HG02981 (cell line): ENCODE measurements around the gene CDADC1.
"Not testable (repeated sequence)": the region's sequence is repeated elsewhere in the genome, so short reads cannot be mapped to it uniquely, and the experiment has no call there.

Source experiments
- ATAC-seq: cut with Tn5 transposase; IDR thresholded peaks from one replicate; pipeline ENCODE4 v1.9.1; 2021; ENCODE audit warnings: mild to moderate bottlenecking, moderate library complexity; ENCODE audit not compliant: unreplicated experiment

The CDADC1 gene

GRCh38 chr13:49292742-49293486 lies 45.2 kb downstream of the CDADC1 start:
- no peak for ATAC-seq

DNA sequence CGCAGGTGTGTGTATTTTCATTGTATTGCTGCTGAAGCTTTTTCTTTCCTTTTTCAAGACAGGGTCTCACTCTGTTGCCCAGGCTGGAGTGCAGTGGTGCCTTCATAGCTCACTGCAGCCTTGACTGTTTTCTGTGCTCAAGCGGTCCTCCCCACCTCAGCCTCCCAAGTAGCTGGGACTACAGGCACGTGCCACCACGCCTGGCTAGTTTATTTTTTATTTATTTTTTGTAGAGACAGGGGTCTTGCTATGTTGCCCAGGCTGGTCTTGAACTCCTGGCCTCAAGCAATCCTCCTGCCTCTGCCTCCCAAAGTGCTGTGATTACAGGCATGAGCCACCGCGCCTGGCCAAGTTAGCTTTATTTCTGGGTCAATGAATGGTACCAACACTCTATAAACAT lies 47.0 kb downstream of the CDADC1 start:
- not testable (repeated sequence) for ATAC-seq

DNA sequence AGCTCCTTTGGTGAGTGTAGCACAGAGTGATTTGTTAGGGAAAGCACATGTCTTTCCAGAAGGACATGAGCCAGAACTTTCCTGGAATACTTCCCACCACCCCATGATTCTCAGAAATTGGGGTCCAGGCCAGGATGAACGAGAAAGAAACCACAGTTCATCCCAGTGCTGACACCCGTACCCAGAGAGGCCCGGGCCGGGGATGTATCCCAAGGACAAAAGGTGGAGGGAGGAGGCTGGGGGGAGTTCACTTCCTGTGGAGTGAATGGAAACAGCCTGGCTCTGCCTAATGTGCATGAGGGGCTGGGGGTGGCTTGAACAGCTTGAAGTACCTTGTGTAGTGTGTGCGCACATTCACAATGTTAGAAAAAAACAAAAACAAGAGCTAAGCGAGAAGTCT lies 47.5 kb downstream of the CDADC1 start:
- ATAC-seq: no peak

DNA sequence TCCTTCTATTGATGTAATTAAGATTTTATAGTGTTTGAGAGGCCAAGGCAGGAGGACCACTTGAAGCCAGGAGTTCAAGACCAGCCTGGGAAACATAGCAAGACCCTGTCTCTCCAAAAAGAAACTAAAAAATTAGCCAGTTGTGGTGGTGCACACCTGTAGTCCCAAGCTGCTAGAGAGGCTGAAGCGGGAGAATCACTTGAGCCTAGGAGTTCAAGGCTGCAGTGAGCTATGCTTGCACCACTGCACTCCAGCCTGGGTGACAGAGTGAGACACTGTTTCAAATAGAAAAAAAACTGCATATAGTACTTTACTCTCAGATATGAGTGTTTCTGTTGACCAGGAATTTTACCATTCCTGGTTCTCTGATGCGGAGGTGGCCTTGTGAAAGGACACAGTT lies 48.9 kb downstream of the CDADC1 start:
- no peak for ATAC-seq

GRCh38 chr13:49297338-49297737 lies 49.6 kb downstream of the CDADC1 start:
- ATAC-seq: no peak

DNA sequence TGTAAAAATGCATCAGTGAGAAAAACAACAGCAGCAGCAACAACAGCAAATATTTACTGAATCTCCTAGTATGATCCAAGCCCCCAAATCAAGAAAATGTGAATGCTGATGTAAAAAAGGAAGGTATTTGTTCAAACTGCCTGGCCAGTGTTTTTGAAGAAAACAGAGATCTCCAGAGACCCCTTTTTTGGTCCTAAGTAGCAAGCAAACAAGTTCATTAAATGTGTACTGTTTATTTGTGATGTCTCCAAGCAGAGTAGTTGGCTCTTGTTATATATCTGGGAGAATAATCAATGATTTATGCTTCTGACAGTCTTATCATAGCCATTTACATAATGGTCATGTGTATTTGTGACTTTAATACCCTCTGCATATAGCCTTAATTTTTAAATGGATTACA lies 50.7 kb downstream of the CDADC1 start:
- ATAC-seq: no peak

DNA sequence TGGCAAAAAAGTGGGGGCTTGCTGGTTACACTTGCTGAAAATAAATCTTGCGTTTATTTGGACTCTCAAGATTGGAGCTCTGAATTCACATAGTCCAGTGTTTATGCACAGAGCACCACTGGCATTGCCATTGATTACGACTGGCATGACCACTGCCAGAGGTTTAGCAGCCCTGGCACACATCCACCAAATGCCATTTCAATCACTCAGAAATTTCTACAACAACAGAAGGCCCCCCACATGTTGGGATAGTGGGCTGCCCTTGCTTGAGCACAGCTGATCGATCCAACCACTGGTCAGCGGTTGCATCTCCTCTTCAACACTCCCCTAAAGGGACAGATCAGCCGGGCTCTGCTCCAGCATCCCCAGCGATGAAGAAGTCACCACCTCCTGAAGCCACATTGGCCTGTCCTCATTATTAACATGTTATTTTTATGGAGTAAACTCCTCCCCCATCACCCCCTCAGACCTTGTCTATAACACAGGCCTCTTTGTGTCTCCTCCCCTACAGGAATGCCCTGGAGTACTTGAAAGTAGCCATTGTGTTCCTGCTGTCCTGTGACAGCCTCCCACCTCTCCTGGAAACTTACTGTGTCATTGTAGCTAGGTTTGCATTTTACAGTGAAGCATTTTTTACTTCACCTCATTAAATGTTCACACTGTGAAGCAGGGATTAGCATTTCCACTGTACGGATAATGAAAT lies 51.3 kb downstream of the CDADC1 start:
- no peak for ATAC-seq

DNA sequence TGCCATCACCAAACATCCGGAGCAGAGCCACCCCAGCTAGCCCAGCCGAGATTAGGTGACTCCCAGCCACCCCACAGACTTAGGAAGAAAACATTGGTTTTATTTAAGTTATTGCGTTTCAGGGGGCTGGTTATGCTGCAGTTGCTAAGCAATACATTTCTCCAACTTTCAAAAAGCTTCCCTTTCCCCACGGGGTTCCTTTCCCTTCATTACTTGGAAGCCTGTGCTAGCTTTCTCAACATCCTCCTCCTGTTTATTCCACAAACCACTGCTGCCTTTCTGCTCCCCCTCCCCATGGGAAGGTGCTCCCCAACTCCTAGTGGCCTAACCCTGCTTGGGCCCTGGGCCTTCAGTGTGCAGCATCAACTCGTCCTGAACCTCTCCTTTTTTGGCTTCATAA lies 52.6 kb downstream of the CDADC1 start:
- no peak for ATAC-seq

GRCh38 chr13:49300739-49301589 lies 53.2 kb downstream of the CDADC1 start:
- ATAC-seq: peak; percentile 82

- ATAC-seq: no peak
Observed at GRCh38 chr13:49302222-49302621, 54.5 kb downstream of the CDADC1 start.

DNA sequence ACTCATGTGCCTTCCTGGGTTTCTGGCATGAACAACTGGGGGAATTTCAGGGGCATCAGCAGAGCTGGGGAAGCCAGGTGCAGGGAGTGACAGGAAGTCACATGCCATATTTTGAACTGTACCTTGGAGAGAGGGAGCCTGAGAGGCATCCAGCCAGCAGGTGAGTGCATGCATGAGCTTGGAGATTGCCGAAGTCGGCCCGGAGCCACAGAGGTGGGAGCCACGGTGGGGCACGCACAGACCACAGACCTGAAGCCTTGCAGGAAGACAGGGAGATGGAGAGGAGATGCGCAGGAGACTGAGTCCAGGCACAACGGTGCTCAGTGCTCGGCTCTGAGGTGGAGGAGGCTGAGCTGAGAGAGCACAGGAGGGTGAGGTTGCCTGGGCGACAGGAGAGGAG lies 55.1 kb downstream of the CDADC1 start:
- no peak for ATAC-seq

GRCh38 chr13:49303533-49304252 lies 56.0 kb downstream of the CDADC1 start:
- no peak for ATAC-seq

DNA sequence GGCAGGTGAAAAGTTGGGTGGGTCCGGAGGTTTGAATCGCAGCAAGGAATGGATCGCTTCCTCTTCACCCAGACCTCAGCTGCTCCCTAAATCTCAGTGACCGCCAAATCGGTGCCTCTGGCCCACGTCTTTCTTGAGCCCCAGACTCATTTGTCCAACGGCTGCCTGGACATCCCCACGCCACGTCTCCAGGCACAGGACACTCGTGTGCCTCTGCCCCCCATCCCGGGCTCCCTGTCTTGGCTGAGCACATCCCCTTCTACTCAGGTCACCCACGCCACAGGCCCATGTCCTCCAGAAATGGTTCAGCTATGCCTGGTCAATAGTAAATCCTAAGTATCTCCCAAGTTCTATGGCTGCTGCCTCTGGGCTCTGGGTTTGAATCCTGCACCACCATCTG lies 56.6 kb downstream of the CDADC1 start:
- ATAC-seq: no peak

DNA sequence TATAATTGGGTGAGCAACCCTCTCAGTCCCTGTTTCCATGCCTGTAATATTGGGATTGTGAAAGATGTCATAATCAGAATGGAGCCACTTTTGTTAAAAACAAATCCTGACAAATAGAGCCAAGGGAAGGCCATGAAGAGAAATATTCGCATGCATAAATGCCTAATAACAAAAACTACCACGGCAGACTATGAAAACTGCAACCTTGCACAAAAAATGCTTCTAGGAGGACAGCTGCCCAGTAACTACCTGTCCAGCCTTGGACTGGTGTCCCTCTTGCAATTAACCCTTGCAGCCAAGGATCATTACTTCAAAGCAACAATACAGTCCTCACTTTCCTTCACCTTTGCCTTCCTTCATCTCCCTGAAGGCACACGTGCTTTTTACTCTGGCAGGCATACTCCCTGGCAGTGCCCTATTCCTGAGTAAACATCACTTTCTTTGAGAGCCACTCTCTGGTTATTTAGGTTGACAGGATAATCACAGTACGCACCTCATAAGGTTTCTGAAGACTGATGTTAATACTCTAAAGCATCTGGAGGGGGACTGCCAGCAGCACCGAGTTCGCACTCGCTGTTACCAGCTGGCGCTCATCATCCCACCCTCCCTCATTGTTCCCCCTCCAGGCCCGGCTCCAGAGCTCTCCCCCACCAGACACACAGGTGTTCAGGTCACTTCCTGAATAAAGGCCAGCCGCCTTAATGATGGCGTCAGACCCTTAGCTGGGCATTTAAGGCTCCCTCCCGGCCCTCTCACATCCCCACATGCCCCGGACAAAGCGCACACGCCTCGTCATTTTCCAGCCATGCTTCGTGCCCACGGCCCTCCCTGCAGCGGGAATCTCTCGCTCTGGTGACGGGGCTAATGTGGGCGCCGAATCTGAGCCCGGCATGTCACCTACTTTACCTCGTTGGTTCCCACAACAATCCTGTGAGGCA lies 57.3 kb downstream of the CDADC1 start:
- no peak for ATAC-seq

GRCh38 chr13:49305792-49306425 lies 58.2 kb downstream of the CDADC1 start:
- ATAC-seq: no peak

DNA sequence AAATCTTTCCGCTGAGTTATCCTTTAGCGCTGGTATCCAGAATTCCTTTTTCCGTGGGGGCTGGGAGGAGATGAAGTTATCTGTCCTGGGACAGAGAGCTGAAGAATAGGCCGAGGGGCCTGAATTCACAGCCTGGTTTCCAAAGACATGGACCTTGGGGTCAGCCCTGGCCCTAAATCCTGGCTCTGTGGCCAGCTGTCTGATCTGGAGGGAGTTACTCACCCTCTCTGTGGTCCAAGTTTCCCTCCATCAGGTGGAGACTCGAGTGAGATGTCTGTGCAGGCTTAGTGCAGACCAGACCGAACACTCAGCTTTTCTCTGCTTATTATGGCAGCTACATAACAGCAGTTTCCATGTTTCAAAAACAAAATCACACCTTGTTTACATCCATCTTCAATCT lies 59.6 kb downstream of the CDADC1 start:
- no peak for ATAC-seq

- ATAC-seq: no peak
Observed at GRCh38 chr13:49308097-49308875, 60.6 kb downstream of the CDADC1 start.

DNA sequence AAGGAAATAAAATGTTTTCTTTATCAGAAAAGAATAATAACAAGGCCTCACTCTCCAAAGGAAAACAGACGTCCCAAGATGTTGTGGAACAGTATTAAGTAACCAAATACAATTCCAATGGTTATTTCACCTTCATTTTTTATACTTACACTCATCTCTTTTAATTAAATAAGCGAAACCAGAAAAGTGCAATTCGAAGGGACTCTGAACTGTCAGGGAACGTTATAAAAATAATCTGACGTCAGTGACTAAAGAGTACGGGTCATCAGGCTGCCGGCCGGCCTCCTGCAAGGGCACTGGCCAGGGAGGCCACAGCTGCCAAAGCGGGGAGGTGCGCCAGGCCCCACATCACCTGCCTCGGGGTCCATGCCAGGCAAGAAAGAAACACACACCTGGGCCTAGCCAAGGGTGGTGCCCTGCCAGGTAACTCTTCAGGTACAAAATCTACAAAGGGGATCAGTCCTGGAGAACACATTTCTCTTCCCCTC lies 61.2 kb downstream of the CDADC1 start:
- ATAC-seq: no peak

- no peak for ATAC-seq
Observed at GRCh38 chr13:49310251-49310650, 62.5 kb downstream of the CDADC1 start.
